GM18858 (cell line): ENCODE results near the gene ANKRD6.
"Not testable (repeated sequence)": the region's sequence is repeated elsewhere in the genome, so short reads cannot be mapped to it uniquely, and the experiment has no call there.

Experiments
- ATAC-seq: cut with Tn5 transposase; IDR thresholded peaks from one replicate; pipeline ENCODE4 v1.9.1; 2021; ENCODE audit not compliant: unreplicated experiment

Gene ANKRD6

GRCh38 chr6:89641581-89641980, 208.6 kb downstream of the ANKRD6 start:
- ATAC-seq = not testable (repeated sequence)

GRCh38 chr6:89642956-89643355, 210.0 kb downstream of the ANKRD6 start:
- no peak for ATAC-seq

DNA sequence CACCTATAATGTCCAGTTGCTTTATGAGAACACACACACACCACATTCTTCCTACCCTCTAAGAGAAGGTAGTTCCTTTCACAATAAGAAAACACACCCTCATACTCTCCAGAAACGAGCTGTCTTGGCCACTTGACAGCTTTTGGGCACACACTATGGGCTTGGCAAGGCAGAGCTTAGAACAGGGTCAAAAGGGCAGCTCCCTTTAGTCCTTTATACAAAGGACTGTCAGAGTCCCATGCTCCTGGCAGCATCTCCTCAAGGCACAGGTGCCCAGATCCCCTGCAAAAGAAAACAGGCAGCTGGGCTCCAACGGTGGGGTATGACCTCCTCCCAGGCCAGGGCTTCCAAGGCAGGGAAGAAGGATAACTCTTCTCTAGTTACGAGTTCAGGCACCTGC, 210.5 kb downstream of the ANKRD6 start:
- ATAC-seq = no peak

- no peak for ATAC-seq
These were observed 211.9 kb downstream of the ANKRD6 start for GRCh38 chr6:89644864-89645263.

GRCh38 chr6:89649682-89650081, 216.7 kb downstream of the ANKRD6 start:
- ATAC-seq = no peak

GRCh38 chr6:89650579-89650978, 217.6 kb downstream of the ANKRD6 start:
- no peak for ATAC-seq

GRCh38 chr6:89655122-89655521, 222.2 kb downstream of the ANKRD6 start:
- no peak for ATAC-seq

DNA sequence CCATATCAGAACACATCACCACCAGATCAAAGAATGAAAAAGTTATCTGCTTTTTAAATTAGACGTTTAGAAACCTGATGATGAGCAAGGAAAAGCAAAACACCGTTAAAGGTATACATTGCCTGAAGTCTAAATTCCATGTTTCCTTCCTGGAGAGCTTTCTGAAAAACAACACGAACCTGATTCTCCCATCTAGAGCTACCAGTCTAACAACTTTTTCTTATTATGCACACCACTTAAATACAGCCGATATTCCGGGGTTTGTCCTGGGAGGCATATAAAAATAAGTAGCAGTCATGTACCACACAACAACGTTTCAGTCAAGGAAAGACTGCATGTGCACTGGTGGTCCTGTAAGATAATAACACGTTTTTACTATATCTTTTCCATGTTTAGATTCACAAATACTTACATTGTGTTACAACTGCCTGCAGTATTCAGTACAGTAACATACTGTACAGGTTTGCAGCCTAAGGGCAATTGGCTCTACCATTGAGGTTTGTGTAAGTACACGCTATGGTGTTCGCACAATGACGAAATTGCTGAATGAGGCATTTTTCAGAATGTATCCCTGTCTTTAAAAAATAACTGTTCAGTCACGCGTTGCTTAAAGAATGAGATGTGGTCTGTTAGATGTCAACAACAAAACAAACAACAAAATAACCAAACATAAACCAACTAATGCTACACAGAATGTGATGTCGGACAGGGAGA, 224.7 kb downstream of the ANKRD6 start:
- ATAC-seq = no peak

- ATAC-seq = no peak
These were observed 228.0 kb downstream of the ANKRD6 start for GRCh38 chr6:89660981-89661380.

DNA sequence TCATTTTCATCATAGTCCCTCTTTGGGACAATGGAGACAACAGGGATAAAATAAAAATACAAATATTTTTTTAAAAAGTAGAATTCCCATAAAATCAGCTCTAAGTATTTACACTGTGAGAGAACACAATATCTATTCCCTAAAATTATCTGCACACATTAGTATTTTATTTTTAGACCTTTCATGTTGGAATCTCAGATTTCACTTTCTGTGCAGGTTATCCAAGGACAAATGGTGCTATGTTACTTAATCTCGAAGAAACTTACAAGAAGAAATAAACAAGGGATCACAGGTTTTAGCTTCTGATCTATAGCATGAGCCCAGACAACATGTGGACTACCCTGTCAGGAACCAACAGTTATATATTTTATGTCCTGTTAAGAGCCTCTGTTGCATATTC, 228.6 kb downstream of the ANKRD6 start:
- no peak for ATAC-seq

DNA sequence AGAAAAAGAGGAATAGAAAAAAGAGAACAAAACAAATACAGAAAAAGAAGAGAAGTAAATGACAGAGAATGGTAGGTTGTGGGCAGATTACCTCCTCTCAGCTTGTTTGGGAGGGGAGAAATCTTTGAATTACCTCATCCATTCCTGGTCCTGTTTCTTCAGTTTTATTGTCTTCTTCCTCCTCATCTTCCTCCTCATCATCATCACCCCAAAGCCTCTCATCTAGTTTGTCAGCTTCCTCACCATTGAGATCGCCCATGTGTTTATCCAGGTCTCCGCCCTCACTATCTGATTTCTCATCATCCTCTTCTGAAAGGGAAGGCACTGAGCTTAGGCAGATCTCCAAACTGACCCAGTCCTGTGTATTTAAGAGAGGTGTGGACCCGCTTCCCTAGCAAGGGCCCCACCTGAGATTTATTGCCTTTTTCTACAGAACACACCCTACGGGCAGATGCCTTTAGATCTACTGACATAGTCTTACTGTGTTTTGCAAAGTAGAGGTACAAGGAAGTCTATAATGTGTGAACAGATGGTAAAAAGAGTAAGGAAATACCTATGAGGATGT, 229.8 kb downstream of the ANKRD6 start:
- ATAC-seq = no peak

GRCh38 chr6:89667872-89668556, 235.1 kb downstream of the ANKRD6 start:
- ATAC-seq = no peak

- ATAC-seq = no peak
These were observed 236.1 kb downstream of the ANKRD6 start for GRCh38 chr6:89669002-89669401.

DNA sequence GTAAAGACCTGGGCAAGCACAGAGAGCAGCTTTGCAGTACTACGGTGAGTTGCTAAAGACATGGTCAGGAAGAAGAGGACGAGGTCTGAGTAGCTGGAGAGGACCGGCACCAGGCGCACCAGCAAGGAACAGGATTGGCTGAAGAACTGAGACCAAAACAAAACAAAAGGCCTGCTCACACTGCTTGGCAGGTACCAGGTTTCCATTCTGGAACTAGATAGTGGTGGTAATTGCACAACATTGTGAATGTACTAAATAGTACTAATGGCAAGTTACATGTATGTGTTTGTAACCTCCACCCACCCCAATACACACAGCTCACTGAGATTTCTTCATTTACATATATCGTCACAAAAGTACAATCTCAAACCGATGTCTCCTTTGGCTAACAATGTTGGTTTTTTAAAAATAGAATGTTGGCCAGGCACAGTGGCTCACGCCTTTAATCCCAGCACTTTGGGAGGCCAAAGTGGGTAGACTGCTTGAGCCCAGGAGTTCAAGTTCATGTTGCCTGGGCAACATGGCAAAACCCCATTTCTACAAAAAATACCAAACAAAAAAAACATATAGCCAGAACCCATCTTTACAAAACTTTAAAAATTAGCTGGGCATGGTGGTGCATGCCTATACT, 238.1 kb downstream of the ANKRD6 start:
- ATAC-seq = no peak

DNA sequence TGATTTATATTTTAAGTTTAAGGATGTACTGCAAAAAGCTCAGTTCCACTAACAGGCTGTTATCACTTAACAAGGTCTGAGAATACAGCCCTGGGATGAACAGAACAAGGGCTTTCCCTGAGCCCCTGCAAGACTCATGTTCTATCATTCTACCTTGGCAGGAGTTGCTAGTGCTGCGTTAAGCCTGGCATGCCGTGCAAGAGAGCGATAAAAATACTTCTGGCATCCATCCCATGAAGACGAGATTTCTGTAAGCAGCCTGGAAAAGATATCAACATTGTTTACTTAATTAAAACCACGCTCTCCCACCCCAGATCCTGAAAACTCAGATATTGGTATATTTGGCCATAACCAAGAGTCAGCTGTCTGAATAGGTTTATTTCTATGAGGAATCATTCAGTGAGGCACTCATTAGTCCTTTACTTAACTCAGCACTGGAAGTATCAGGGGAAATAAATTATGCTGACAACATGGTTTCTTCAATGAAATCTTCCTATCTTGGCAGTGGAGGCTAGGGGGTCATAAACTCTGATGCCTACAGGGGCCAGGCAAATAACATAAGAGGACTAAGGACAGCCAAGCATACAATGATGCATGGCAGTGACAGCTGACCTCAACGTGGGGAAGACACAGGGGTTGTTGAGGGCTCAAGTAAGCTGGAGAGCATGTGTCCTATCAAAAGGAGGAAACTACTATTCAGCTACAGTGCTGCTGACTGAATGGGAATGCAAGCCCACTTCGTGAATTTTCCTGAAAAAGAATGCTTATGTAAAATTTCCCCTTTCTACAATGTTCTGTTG, 243.2 kb downstream of the ANKRD6 start:
- no peak for ATAC-seq

DNA sequence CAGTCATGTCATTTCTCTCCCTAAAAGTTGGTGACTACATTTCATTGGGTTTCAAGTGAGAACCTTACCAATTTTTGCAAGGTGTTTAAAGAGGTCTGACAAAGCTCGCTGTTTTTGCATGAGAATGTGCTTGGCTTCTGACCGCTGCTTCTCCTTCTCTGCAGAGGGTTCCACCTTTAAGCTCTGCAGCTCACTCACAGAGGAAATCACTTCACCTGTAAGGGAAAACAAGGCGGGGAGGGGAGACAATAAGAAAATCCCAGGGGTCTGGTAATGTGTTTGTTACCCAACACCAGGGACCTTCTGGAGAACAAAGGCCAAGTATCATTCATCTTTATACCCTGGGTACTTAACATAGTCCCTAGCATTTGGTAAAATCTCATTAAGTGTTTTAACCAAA, 245.6 kb downstream of the ANKRD6 start:
- ATAC-seq = no peak

DNA sequence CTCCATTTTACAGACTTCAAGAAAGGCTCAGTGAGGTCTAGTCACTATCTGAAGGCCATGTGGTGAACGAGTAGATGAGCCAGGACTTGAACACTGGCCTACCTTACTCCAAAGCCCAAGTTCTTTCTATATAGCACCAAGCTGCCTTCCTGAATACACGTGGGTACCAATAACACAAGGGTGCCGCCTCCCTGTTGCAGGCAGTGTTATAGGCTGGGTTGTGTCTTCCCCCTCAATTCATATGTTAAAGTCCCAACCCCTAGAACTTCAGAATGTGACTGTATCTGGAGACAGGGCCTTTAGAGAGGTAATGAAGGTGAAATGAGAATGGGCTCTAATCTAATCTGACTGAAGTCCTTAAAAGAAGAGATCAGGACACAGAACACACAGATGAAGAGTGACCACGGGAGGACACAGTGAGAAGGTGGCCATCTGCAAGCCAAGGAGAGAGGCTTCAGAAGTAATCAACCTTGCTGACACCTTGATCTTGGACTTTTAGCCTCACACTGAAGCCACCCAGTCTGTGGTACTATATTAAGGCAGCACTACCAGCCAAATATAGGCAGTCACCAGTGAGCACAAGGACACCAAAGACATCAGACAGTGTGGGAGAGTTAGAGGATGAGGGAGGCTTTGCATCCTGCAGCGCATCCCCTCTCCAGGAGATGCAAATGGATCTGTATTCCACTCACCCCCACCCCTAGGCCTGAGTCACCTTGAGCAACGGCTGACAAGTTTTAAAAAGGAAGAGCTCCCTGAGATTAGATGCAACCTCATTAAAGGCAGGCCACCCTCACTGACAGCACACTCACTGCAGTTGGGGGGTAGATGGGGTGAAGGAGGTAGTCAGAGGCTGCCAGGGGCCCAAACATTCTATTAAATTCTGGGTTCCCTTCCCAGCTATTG, 246.5 kb downstream of the ANKRD6 start:
- ATAC-seq = no peak

GRCh38 chr6:89680150-89680549, 247.2 kb downstream of the ANKRD6 start:
- ATAC-seq = no peak

GRCh38 chr6:89680551-89680950, 247.6 kb downstream of the ANKRD6 start:
- ATAC-seq = no peak

DNA sequence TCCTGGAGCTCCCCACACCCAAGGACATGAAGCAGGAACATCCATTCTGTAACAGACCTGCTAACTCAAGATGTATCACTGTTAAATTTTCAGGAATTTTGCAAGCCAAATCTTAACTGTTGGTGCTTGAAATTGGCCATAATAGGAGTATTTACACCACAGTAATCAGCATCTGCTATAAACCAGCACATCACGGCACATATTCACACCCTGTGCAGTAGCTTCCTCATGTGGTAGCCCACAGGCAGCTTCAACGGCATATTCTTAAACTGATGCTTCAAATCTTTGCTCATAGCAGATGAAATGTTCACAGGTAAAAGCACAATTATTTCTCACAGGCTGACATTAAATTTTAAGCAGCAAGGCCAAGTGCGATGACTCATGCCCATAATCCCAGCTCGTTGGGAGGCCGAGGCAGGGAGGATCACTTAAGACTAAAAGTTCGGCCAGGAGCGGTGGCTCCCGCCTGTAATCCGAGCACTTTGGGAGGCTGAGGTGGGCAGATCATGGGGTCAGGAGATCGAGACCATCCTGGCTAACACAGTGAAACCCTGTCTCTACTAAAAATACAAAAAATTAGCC, 249.1 kb downstream of the ANKRD6 start:
- no peak for ATAC-seq
